Measurements from ENCODE around the gene PLAC8L1.

- TF ChIP-seq POLR2A (IDR thresholded peaks at IDR 0.05; ENCODE audit: low read depth, low read length) (no peak), TAF1 (IDR thresholded peaks at IDR 0.05; ENCODE audit: low read depth, low read length) (no peak), POLR2AphosphoS5 (IDR thresholded peaks at IDR 0.05; ENCODE audit: low read depth, low read length) (no peak), POU2F2 (IDR thresholded peaks at IDR 0.05; ENCODE audit: low read depth, low read length) (no peak), PAX5 (IDR thresholded peaks at IDR 0.05; ENCODE audit: insufficient read depth, low read length, severe bottlenecking) (no peak), SPI1 (IDR thresholded peaks at IDR 0.05; ENCODE audit: low read depth, low read length) (no peak)
These were observed 32.6 kb upstream of the PLAC8L1 start for GRCh38 chr5:146137967-146138403.

All from GM12891 (cell line).